Measurements from ENCODE around the gene PPP2R2D. TPM values are rescaled to one million over a fixed set of nuclear protein-coding genes. Genes with fewer than 3 reads are reported as not detected.

PPP2R2D gene
- total RNA-seq, 1 donor = 24.2 TPM

- H3K4me3 ChIP-seq (ENCODE audit: low read depth, low read length) = no peak overlapping the region
- no peak for TF ChIP-seq CTCF (IDR thresholded peaks at IDR 0.05; ENCODE audit: insufficient read depth, low read length)
- no peak for DNase-seq (ENCODE audit: low read depth)
Measured at GRCh38 chr10:131868436-131868835, 32.4 kb upstream of the PPP2R2D start.

GRCh38 chr10:131869344-131869743 is 31.5 kb upstream of the PPP2R2D start:
- no peak for TF ChIP-seq CTCF (IDR thresholded peaks at IDR 0.05; ENCODE audit: insufficient read depth, low read length)
- H3K4me3 ChIP-seq (ENCODE audit: low read depth, low read length) = no peak overlapping the region
- no peak for DNase-seq (ENCODE audit: low read depth)

GRCh38 chr10:131870411-131870810 is 30.4 kb upstream of the PPP2R2D start:
- TF ChIP-seq CTCF (IDR thresholded peaks at IDR 0.05; ENCODE audit: insufficient read depth, low read length) = no peak
- no peak overlapping the region for H3K4me3 ChIP-seq (ENCODE audit: low read depth, low read length)
- no peak for DNase-seq (ENCODE audit: low read depth)

GRCh38 chr10:131870831-131871672 is 29.8 kb upstream of the PPP2R2D start:
- TF ChIP-seq CTCF (IDR thresholded peaks at IDR 0.05; ENCODE audit: insufficient read depth, low read length) = no peak
- no peak for DNase-seq (ENCODE audit: low read depth)
- H3K4me3 ChIP-seq (ENCODE audit: low read depth, low read length) = no peak overlapping the region

GRCh38 chr10:131871673-131872005 is 29.2 kb upstream of the PPP2R2D start:
- no peak overlapping the region for H3K4me3 ChIP-seq (ENCODE audit: low read depth, low read length)
- DNase-seq (ENCODE audit: low read depth) = no peak
- TF ChIP-seq CTCF (IDR thresholded peaks at IDR 0.05; ENCODE audit: insufficient read depth, low read length) = no peak

- H3K4me3 ChIP-seq (ENCODE audit: low read depth, low read length) = no peak overlapping the region
- DNase-seq (ENCODE audit: low read depth) = no peak
- no peak for TF ChIP-seq CTCF (IDR thresholded peaks at IDR 0.05; ENCODE audit: insufficient read depth, low read length)
Measured at GRCh38 chr10:131872011-131872826, 28.6 kb upstream of the PPP2R2D start.

All from fibroblast of the aortic adventitia (primary cell).